ENCODE measurements around the gene LDLRAD4.
A peak's percentile ranks its signal among the peaks of the same experiment; 100 is the strongest.

LDLRAD4 gene

GRCh38 chr18:13440277-13441248 lies 222.0 kb downstream of the LDLRAD4 start:
- no peak for DNase-seq

DNA sequence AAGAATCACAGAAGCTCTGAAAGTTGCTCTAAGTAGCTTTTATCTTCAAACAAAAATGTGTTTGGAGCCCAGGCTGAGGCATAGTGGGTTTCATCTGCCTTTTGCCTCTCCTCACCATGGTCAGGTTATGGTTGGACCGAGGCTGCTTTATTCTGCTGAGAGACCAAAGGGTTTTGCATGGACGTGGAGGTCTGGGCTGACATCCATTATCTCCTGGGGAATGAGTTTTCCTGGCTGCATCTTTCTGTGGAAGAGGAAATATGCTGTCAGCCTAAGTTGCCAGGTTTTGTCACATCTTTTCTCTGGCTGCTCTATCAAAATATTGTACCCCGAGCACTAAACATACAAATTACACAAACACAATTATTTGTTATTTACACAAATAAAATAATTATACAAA lies 223.2 kb downstream of the LDLRAD4 start:
- no peak for DNase-seq

GRCh38 chr18:13442451-13442850 lies 223.9 kb downstream of the LDLRAD4 start:
- DNase-seq, result no peak

DNA sequence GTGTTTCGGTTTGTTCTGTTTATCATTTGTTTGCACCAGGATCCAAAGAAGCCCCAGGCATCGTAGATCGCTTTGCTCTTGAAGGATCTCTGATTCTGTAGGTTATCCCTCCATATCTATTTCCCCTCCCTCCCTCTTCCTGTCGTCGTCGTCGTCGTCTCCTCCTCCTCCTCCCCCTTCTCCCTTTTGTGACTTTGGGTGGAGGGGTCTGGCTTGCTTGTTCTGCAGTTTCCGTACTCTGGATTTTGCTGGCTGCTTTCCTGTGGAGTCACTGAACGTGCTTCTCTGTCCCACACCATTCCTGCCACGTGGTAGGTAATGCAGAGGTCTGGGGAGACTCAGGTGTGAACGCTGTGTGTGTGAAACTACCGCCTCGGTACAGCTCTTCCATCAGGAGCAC lies 225.0 kb downstream of the LDLRAD4 start:
- DNase-seq, result no peak

DNA sequence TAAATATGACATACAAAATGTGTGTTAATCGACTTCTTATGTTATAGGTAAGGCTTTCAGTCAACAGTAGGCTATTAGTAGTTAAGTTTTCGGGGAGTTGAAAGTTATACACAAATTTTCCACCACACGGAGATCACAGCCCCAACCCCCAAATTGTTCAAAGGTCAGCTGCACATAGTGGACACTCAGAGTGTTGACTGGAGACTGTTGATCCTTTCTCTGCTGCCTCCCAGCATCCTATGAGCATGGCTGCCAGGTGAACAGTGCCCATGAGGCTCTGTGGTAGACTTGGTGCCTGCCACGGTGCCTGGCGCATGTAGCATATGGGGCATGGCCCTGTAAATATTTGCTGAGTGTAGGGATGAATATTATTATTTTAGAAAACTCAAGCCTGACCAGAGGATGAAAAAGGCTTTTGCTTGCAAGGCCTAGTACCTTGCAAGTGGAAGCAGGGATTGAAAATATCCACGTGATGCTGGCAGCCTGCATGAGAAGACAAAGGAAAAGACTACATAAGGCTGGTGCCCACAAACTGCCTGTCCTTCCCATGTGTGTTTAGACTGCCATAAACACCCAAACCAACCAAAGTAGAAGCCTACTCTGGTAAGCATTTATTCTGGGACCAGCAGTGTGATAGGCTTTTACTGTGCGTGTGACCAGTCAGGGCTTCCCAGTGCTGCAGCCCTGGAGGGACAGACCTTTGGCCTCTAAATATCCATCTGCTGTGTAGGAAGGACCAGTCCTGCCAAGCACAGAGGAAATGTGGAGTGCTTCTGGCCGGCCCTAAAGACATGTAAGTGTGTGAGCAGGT lies 226.1 kb downstream of the LDLRAD4 start:
- no peak for DNase-seq

- no peak for DNase-seq
Measured at GRCh38 chr18:13445241-13445897, 226.8 kb downstream of the LDLRAD4 start.

- DNase-seq, result no peak
Measured at GRCh38 chr18:13446024-13446423, 227.5 kb downstream of the LDLRAD4 start.

DNA sequence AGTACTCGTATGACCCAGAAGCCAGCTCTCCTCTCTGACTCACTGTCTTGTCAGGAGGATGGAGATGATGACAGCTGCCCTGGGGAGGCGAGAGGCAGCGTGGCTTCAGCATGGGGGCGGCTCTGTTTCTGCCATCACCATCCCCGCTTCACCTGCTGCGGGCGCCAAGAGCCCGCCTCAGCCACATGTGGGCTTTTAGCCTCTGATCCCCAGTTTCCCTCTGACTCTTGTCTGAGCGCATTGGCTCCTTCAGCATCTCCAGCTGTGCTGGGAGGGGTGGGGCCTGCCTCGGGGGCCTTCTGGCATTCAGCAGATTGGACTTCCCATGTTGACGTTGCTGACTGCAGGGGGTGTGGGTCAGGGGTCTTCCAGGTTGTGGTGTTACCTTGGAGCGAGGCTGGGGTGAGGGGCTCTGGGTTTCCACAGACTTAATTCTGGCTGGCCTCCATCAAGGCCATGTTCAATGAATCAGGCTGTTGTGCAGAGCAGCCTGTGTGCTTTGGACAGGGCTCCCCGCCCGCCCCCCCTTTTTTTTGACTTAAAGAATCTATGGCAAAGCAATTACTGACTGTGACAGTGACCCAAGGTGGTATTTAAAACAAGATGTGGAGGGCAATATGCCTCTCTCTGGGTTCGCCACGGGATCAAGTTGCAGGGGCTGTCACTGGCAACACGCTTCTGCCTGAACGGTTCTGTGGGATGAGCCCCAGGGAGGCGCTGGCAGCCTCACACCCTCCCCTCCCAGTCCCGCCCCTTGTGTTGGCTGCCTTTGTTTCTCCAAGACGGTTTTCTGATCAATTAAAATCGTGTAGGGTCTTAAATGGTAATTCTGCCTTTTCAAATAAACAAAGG lies 228.3 kb downstream of the LDLRAD4 start:
- peak; percentile 31 for DNase-seq

GRCh38 chr18:13447621-13448334 lies 229.2 kb downstream of the LDLRAD4 start:
- DNase-seq, result no peak

DNA sequence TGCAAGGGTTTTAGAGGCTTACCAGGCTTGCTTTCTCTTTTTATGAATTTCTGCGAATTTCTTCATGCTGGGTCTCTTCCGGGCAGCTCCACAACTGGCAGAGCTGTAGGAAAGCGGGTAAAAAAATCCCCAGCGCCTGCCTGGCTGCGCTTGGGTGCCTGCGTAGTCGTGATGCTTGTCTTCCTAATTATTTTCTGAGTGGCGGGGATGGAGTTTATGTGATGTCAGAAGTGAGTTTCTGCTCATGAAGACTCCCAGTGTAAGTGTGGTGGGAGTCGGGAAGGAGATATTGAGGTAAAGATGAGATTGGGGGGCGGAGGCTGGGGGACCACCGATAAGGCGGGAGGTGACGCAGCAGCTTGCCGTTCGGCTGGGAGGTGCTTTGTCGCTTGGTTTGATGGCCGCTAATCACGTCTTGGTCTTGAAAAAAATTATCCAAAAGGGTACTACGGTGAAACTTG lies 229.8 kb downstream of the LDLRAD4 start:
- DNase-seq, result no peak

DNA sequence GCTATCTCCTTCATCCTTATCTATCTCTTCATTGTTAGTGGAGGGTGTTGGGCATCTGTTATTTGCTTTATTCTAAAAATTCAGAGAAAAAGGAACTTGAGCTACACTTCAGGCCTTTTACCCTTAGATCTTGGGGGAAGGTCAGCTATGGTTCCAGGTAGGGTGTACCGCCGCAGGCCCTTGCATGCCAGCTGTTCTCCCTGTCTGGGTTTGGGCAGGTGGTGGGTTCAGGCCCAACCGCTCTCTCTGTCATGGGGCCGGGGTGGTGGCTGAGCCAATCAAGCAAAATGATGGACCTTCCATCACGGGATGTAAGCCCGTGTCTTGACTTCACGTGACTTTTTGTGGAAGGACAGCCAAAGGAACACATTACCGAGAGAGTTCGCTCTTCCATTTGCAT lies 231.1 kb downstream of the LDLRAD4 start:
- no peak for DNase-seq

DNA sequence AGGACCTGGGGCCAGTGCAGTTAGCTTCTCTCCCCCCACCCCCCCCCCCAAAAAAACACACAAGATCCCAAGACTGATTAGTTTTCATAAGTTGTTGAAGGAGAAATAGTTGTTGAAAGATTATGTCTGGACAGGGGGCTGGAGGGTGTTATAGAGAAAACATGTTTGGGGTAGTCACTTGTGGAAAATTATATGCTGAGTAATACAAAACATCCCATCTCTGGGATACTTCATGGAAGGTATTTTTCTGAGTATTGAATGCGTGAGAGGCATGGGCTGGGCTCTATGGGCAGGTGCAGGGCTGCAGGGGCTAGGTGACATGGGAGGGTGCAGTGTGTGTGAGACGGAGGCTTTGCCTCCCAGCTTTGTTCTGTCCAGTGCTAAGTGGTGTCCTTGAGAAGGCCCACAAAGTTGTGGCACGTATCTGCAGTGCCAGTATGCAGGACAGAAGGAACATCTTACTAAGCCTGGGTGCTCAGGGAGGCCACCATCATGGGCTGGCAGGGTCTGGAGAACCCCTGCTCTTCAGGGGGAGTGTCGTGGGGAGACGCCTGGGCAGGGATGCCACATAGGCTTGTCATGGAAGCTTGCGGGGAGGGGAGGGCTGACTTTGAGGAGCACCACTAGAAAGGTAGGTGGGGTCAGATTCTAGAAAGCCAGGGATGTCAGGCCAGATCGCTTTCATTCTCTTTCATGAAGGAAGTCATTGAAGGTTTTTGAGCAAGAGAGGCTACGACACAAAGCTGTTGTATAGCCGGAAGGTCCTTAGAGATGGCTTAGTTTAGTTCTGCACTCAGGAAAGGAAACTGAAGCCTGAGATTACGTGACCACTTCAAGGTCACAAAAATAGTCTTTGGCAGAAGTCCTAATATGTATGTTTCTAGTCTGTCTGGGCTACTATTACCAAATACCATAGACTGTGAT lies 232.0 kb downstream of the LDLRAD4 start:
- no peak for DNase-seq

DNA sequence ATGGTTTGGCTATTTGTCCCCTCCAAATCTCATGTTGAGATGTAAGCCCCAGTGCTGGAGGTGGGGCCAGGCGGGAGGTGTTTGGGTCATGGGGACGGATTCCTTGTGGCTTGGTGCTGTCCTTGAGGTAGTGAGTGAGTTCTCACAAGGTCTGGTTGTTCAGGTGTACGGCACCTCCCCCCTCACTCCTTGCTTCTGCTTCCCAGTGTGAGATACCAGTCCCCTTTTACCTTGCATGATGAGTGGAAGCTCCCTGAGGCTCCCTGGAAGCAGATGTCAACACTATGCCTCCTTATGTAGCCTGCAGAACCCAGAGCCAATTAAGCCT lies 232.6 kb downstream of the LDLRAD4 start:
- no peak for DNase-seq

GRCh38 chr18:13451661-13452387 lies 233.3 kb downstream of the LDLRAD4 start:
- DNase-seq, result no peak

- DNase-seq, result no peak
Measured at GRCh38 chr18:13452388-13452811, 233.8 kb downstream of the LDLRAD4 start.

DNA sequence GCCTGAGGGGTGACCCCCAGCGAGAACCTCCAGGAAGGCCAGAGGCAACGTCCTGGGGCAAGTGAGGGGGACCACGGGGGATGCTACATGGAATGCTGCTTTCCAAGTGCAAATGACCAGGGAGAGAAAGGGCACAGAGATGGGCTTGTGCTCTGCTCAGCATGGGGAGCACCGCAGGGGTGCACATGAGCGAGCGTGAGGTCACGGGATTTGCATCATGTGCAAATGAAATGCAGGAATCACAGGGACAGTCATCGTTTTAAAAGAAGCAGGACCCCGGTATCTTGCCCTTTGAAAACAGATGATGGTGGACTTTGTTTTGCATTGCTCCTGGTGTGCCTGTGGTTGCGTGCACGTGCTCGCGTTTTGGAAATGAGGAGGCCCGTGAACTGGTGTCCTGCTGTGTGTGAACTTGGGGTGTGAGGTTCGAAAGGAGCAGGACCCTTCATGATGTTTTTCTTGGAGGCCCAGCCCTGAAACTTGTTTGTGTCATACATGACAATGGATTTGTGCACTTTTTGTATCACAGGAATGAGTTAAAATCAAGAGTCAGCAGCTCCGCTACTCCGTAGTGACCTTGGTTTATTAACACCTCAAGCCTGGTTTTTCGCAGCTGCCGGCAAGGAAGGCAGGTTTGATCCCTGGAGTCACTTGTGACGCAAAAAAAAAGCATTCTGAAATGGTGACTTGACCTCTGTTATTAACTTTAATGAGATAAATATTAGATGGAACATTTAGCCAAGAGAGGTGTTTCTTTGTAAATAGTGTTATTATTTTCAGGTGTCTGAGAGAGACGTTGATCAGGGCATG lies 234.5 kb downstream of the LDLRAD4 start:
- no peak for DNase-seq

- no peak for DNase-seq
Measured at GRCh38 chr18:13453714-13454113, 235.2 kb downstream of the LDLRAD4 start.

DNA sequence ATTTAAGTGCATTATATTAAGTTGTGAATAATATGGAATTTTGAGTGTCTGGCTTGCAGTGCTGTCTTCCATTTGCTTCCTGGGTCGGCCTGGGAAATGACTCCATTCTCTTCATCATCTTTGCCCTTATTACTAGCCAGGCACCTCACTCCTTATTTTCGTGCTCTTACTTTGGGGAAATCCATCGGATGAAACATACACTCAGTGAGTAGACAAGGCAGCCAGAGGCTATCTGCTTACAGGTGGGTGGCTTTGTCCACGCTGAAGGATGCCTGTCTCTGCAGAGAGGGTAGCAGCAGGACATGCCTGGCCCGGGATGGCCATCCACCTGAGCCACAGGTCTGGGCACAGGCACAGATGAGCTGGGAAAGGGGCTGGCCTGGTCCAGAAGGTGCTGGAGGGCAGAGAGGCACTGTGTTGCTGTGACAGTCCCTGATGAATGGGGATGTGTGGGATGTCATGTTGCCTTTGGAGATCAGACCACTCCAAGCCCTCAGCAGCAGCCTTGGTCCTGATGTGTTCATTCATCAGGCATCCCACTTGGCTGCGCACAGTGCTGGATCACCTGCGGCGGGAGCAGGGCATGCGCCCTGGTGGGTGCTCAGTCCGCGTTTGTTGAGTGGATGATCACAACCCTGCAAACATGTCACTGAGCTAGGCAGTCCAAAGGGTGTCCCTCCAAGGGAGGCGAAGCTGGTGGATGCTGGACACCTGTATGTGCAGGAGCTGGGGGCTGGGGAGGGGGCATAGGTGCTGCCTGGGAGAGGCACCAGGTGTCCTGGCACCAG lies 236.0 kb downstream of the LDLRAD4 start:
- DNase-seq, result no peak
